Keratinocyte (primary cell): ENCODE data around the gene RAET1G. TPM values are rescaled to one million over a fixed set of nuclear protein-coding genes. Genes with fewer than 3 reads are reported as not detected.

ENCODE experiments used
- DNase-seq: peaks from one replicate; pipeline ENCODE4 v3.0.0-alpha.2; 2011; ENCODE audit warnings: low read depth, missing footprints, low spot score
- FAIRE-seq: peaks from 2 replicates; lab custom pipeline; 2011; peaks lifted over from hg19 to GRCh38; lab: Jason Lieb, UNC
- H2AFZ ChIP-seq: 2 replicates; pipeline ENCODE4 v1.6.0; 2012; ENCODE audit warnings: low read length, control low read depth, inconsistent platforms; ENCODE audit not compliant: control insufficient read depth
- H3K27ac ChIP-seq: 2 replicates; pipeline ENCODE4 v1.5.1; 2011; ENCODE audit warnings: low read length; ENCODE audit not compliant: control insufficient read depth, insufficient read depth
- H3K27me3 ChIP-seq: 3 replicates; pipeline ENCODE4 v1.6.0; 2011; ENCODE audit warnings: low read length; ENCODE audit not compliant: control insufficient read depth, insufficient read depth; ENCODE audit errors: extremely low read depth
- H3K36me3 ChIP-seq, 2 experiments: 2 replicates in 1 of 2; 3 replicates in 1 of 2; pipeline ENCODE4 v1.5.1; 2011; ENCODE audit warnings: low read length in 2 of 2, mild to moderate bottlenecking in 1 of 2; ENCODE audit not compliant: control insufficient read depth in 2 of 2, insufficient read depth in 2 of 2; ENCODE audit errors: extremely low read depth in 1 of 2
- H3K4me1 ChIP-seq: 3 replicates; pipeline ENCODE4 v1.5.1; 2011; ENCODE audit warnings: low read length; ENCODE audit not compliant: control insufficient read depth, insufficient read depth; ENCODE audit errors: extremely low read depth
- H3K4me2 ChIP-seq: 3 replicates; pipeline ENCODE4 v1.6.0; 2011; ENCODE audit warnings: low read depth, low read length; ENCODE audit not compliant: control insufficient read depth, insufficient read depth; ENCODE audit errors: extremely low read depth
- H3K4me3 ChIP-seq, 3 experiments: fragments of 200-600 bp in 1 of 3; sonication (generic) in 1 of 3; 2 replicates in 2 of 3; 3 replicates in 1 of 3; pipeline ENCODE4 v1.5.1; 2011 to 2016; ENCODE audit warnings: low read length in 3 of 3, mild to moderate bottlenecking in 3 of 3, control low read depth in 2 of 3, inconsistent platforms in 1 of 3, low read depth in 1 of 3, mixed read lengths in 1 of 3, mixed run types in 1 of 3, moderate library complexity in 1 of 3; ENCODE audit not compliant: control insufficient read depth in 2 of 3, insufficient read depth in 2 of 3; ENCODE audit errors: extremely low read depth in 1 of 3
- H3K79me2 ChIP-seq: 2 replicates; pipeline ENCODE4 v1.6.0; 2012; ENCODE audit warnings: low read length; ENCODE audit not compliant: control insufficient read depth, insufficient read depth
- H3K9ac ChIP-seq: 3 replicates; pipeline ENCODE4 v1.6.0; 2011; ENCODE audit warnings: low read length; ENCODE audit not compliant: control insufficient read depth, insufficient read depth; ENCODE audit errors: extremely low read depth
- H3K9me1 ChIP-seq: 3 replicates; pipeline ENCODE4 v1.6.0; 2011; ENCODE audit warnings: low read length; ENCODE audit not compliant: control insufficient read depth, insufficient read depth; ENCODE audit errors: extremely low read depth
- H3K9me3 ChIP-seq: 2 replicates; pipeline ENCODE4 v1.5.1; 2012; ENCODE audit warnings: low read depth, low read length; ENCODE audit not compliant: control insufficient read depth
- H4K20me1 ChIP-seq: 3 replicates; pipeline ENCODE4 v1.6.0; 2011; ENCODE audit warnings: low read length; ENCODE audit not compliant: control insufficient read depth, insufficient read depth; ENCODE audit errors: extremely low read depth
- CTCF ChIP-seq, 3 experiments: IDR thresholded peaks in 1 of 3; conservative IDR thresholded peaks in 1 of 3; optimal IDR thresholded peaks in 1 of 3; 2 replicates in 2 of 3; 3 replicates in 1 of 3; pipeline versions ENCODE3 to v1.5.1; 2011; ENCODE audit warnings: low read length in 3 of 3, mild to moderate bottlenecking in 3 of 3, moderate library complexity in 2 of 3, control low read depth in 1 of 3, inconsistent platforms in 1 of 3; ENCODE audit not compliant: insufficient read depth in 2 of 3; ENCODE audit errors: extremely low read depth in 1 of 3
- EZH2 ChIP-seq: IDR thresholded peaks from one replicate; pipeline ENCODE4 v1.6.1; 2012; ENCODE audit warnings: inconsistent platforms, mild to moderate bottlenecking, low read length, moderate library complexity
- dilution Hi-C: fragments of 300-500 bp; cut with MboI; formaldehyde crosslinking; loops from one replicate; pipeline ENCODE4 v1.7.0; 2020; ENCODE audit warnings: low sequenced_read_pairs; ENCODE audit not compliant: extremely low pct_ligation_motif_present
- polyA plus RNA-seq, 5 experiments: library from polyadenylated mRNA; depleted of rRNA in 3 of 5; stranded (reverse) in 3 of 5; stranded (forward) in 1 of 5; unstranded in 1 of 5; fragments of >200 nt; gene quantifications; 1 replicate in 1 of 5; 2 replicates in 3 of 5; 3 replicates in 1 of 5; pipeline versions ENCODE4 v1.2.1 to v1.2.3, GENCODE V29; 2011 to 2012; ENCODE audit warnings: missing spikeins in 2 of 5, low read depth in 1 of 5, low replicate concordance in 1 of 5

The RAET1G gene
- polyA plus RNA-seq, 1 donor (not counting 4 experiments of a cell fraction or from before 2014, with no cell fraction given), result 16.4 TPM

DNA sequence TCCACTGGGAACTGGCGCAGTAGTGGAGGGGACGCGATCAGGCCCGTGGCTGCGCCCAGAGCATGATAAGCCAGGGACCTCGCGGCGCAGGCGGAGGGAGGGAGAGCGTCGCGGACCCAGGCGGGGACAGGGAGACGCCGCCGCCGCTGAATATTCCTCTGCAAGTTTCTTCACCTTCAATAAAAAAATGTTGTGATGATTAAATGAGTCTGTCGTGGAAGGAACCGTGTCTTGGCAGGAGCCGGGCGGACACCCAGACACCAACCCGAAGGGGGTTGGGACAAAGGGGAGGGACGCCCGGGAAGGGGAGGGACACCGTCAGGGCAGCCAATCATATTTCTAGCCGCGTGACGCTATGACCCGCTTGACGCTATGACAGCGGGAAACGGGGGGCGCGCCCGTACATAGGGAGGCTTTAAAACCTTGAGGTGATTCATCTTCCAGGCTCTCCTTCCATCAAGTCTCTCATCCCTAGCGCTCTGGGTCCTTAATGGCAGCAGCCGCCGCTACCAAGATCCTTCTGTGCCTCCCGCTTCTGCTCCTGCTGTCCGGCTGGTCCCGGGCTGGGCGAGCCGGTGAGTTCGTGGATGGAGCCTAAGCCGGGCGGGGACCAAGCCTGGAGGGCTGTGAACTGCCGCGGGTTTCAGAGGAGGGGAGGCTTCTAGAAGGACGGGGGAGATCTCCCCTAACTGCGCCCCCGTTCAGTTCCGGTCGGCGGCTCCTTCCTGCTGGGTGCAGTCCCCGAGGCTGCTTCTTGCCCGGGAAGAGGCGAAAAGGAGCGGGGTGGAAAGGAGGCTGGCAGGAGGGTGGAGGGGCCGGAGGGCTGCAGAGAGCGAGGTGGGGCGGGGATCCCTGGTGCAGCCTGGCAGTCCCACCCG lies 18.9 kb upstream of the RAET1G start, which contains the start of gene ULBP2:
Gene ULBP2, plus strand, starts transcription at position 432 of the 878 bp plus-strand sequence. Its CDS starts 59 bp downstream, at position 491.
- Histone ChIP-seq H3K4me1 (peaks cover 13% of the 10 kb centered on the region), H3K9me3 (no peaks in the 10 kb centered on the region), H3K4me3 (peak within 1 kb of the TSS; percentile 68 to 79 (median 76)), H3K9me1 (no peaks in the 10 kb centered on the region), H4K20me1 (no peaks in the 10 kb centered on the region), H3K36me3 (peaks cover 0 to 2% of the 10 kb centered on the region in 2 experiments), H2AFZ (peak within 1 kb of the TSS; percentile 95), H3K27me3 (peaks cover 11% of the 10 kb centered on the region), H3K27ac (peak within 1 kb of the TSS; percentile 29), H3K79me2 (no peaks in the 10 kb centered on the region), H3K9ac (peak within 1 kb of the TSS; percentile 65), H3K4me2 (peak within 1 kb of the TSS; percentile 90)
- FAIRE-seq (peak; percentile 9), DNase-seq (peak; percentile 85)
- no peak for TF ChIP-seq CTCF (optimal IDR thresholded peaks at IDR 0.05 in 1 of 3, IDR thresholded peaks at IDR 0.05 in 1 of 3, conservative IDR thresholded peaks at IDR 0.05 in 1 of 3; ENCODE audit: extremely low read depth in 1 of 3, insufficient read depth in 2 of 3, low read length in 3 of 3)
- no peak for TF ChIP-seq EZH2
- dilution Hi-C loops, result no loop called here

- Histone ChIP-seq H3K27ac (no peak overlapping the region), H2AFZ (no peak overlapping the region)
- dilution Hi-C loops, result no loop called here
Measured at GRCh38 chr6:149940672-149940982, 17.7 kb upstream of the RAET1G start.

More at GRCh38 chr6:149940672-149940982, 17.7 kb upstream of the RAET1G start:
- Histone ChIP-seq H3K9me1 (no peaks in the 10 kb centered on the region), H3K9ac (no peak overlapping the region), H3K4me3 (no peak overlapping the region), H4K20me1 (no peaks in the 10 kb centered on the region), H3K4me2 (no peak overlapping the region), H3K4me1 (peaks cover 13% of the 10 kb centered on the region), H3K36me3 (no peaks in the 10 kb centered on the region), H3K79me2 (no peaks in the 10 kb centered on the region), H3K9me3 (no peaks in the 10 kb centered on the region), H3K27me3 (peaks cover 14% of the 10 kb centered on the region)
- TF ChIP-seq CTCF (optimal IDR thresholded peaks at IDR 0.05 in 1 of 3, IDR thresholded peaks at IDR 0.05 in 1 of 3, conservative IDR thresholded peaks at IDR 0.05 in 1 of 3; ENCODE audit: extremely low read depth in 1 of 3, insufficient read depth in 2 of 3, low read length in 3 of 3) (no peak), EZH2 (no peak)
- FAIRE-seq (no peak), DNase-seq (no peak)
